Measurements from ENCODE around the gene NFE2L2.
"Not testable (repeated sequence)": the region's sequence is repeated elsewhere in the genome, so short reads cannot be mapped to it uniquely, and the experiment has no call there.

NFE2L2 gene

DNA sequence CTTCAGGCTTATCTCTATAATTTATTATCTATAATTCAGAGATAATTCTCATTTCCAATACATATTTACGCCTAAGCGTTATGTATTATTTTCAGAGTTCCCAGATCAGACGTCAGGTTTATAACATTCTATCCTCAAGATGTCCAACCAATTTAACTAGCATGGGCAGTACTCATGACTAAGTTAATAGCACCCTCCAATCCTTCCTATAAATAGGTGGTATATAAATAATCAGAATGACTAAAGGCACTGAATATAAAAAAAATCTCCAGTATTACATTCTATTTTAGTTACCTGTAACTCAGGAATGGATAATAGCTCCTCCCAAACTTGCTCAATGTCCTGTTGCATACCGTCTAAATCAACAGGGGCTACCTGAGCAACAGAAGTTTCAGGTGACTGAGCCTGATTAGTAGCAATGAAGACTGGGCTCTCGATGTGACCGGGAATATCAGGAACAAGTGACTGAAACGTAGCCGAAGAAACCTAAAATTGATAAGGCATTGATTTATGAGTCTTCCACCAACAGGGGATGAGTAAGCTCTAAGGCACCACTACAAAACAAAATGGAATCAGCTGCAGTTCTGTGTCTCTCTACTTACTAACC is 32.3 kb downstream of the NFE2L2 start:
- H3K36me3 ChIP-seq: peaks cover 19% of the 10 kb centered on the region
- TF ChIP-seq, protein P1, sequence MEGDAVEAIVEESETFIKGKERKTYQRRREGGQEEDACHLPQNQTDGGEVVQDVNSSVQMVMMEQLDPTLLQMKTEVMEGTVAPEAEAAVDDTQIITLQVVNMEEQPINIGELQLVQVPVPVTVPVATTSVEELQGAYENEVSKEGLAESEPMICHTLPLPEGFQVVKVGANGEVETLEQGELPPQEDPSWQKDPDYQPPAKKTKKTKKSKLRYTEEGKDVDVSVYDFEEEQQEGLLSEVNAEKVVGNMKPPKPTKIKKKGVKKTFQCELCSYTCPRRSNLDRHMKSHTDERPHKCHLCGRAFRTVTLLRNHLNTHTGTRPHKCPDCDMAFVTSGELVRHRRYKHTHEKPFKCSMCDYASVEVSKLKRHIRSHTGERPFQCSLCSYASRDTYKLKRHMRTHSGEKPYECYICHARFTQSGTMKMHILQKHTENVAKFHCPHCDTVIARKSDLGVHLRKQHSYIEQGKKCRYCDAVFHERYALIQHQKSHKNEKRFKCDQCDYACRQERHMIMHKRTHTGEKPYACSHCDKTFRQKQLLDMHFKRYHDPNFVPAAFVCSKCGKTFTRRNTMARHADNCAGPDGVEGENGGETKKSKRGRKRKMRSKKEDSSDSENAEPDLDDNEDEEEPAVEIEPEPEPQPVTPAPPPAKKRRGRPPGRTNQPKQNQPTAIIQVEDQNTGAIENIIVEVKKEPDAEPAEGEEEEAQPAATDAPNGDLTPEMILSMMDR (IDR thresholded peaks at IDR 0.05; ENCODE audit: low read depth, low read length): no peak
- H3K4me1 ChIP-seq: no peaks in the 10 kb centered on the region
- no peak for DNase-seq
- H3K9me3 ChIP-seq: no peaks in the 10 kb centered on the region
- H3K4me3 ChIP-seq (ENCODE audit: low read depth, low read length): no peak overlapping the region
- H3K27me3 ChIP-seq: no peaks in the 10 kb centered on the region

DNA sequence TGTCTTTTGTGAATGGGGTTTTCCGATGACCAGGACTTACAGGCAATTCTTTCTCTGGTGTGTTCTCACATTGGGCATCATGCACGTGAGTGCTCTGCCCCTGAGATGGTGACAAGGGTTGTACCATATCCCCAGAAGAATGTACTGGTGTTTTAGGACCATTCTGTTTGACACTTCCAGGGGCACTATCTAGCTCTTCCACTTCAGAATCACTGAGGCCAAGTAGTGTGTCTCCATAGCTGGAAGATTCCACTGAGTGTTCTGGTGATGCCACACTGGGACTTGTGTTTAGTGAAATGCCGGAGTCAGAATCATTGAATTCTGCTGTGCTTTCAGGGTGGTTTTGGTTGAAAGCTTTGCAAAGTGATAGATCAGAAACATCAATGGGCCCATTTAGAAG is 33.3 kb downstream of the NFE2L2 start:
- Histone ChIP-seq H3K36me3 (peaks cover 19% of the 10 kb centered on the region), H3K9me3 (no peaks in the 10 kb centered on the region), H3K27me3 (no peaks in the 10 kb centered on the region), H3K4me1 (no peaks in the 10 kb centered on the region), H3K4me3 (ENCODE audit: low read depth, low read length) (no peak overlapping the region)
- no peak for DNase-seq
- TF ChIP-seq, protein P1 (IDR thresholded peaks at IDR 0.05; ENCODE audit: low read depth, low read length): no peak

DNA sequence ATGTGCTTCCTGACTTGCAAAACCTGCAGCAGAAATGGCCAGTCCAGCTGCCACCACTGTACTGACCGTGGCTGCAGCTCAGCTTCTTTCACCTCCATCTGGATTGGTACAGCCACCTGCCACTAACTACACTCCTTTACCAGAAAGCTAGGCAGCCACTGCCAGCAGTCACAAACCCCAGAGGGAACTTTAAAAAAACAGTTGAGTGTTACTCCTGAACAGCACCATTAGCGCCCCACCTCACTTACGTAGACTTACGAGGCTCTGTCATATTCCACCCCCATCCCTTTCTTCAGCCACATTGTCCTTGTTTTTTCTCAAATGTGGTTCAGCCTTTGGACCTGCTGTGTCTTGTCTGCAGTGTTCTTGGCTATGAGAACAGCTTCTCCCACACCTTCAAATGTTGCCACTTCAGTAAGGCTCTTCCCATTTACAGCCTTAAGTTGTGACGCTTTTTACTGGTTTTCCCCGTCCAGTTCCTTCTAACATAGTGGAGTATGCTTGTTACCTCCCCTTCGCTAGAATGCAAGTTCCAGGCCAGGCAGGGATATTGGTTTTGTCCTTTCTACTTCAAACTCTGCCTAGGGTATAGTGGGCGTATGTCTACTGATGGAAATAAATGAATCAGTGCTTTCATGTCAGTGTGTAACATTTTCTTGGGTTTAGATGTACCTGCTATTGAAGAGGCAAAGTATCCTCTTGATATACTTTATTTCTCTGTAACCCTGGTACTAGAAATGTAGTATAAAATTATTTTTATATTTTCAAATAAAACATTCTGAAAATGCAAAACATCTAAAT is 34.9 kb downstream of the NFE2L2 start:
- no peak overlapping the region for H3K4me3 ChIP-seq (ENCODE audit: low read depth, low read length)
- no peaks in the 10 kb centered on the region for H3K4me1 ChIP-seq
- peaks cover 23% of the 10 kb centered on the region for H3K36me3 ChIP-seq
- TF ChIP-seq, protein P1 (IDR thresholded peaks at IDR 0.05; ENCODE audit: low read depth, low read length): no peak
- no peaks in the 10 kb centered on the region for H3K27me3 ChIP-seq
- DNase-seq: no peak
- H3K9me3 ChIP-seq: no peaks in the 10 kb centered on the region

DNA sequence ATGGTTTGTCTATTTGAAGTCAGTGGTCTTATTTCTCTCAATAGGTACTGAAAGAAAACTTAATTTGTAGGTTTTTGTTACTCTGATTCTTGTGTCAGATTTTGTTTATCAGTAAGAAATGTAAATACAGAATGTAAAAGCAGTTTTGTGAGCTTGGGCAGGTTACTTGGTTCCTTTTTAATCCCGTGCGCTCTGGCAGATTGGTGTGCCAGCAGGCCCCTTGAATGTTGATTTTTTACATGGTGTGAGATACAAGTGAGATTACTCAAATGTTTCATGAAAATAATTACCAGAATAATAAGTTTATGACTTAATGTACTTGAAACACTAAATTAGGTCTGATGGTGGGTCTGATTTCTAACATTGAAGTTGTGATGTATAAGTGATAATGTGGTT is 38.6 kb downstream of the NFE2L2 start:
- no peaks in the 10 kb centered on the region for H3K27me3 ChIP-seq
- H3K9me3 ChIP-seq: no peaks in the 10 kb centered on the region
- TF ChIP-seq, protein P1 (IDR thresholded peaks at IDR 0.05; ENCODE audit: low read depth, low read length): no peak
- no peak for DNase-seq
- peaks cover 27% of the 10 kb centered on the region for H3K36me3 ChIP-seq
- H3K4me3 ChIP-seq (ENCODE audit: low read depth, low read length): no peak overlapping the region
- H3K4me1 ChIP-seq: no peaks in the 10 kb centered on the region

DNA sequence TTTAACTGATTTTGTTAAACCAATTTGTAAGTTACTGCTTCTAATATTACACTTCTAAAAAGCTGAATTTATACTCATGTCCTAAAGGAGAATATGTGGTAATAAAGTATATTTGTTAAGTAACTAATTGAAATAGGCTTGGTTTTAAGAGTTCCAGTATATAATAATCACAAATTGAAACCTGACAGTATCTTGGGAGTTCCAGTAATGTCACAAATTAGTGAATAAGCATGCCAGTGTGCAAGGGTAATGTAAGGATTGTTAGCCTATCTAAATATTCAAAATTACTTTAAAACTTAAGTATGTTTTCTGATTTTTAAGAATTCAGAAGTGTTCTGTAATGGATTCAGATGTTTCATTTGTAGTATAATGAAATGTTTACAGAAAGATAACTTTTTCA is 41.1 kb downstream of the NFE2L2 start:
- H3K4me3 ChIP-seq (ENCODE audit: low read depth, low read length); H3K27me3 ChIP-seq; H3K9me3 ChIP-seq; DNase-seq; H3K4me1 ChIP-seq: not testable (repeated sequence)
- peaks cover 40% of the 10 kb centered on the region for H3K36me3 ChIP-seq

DNA sequence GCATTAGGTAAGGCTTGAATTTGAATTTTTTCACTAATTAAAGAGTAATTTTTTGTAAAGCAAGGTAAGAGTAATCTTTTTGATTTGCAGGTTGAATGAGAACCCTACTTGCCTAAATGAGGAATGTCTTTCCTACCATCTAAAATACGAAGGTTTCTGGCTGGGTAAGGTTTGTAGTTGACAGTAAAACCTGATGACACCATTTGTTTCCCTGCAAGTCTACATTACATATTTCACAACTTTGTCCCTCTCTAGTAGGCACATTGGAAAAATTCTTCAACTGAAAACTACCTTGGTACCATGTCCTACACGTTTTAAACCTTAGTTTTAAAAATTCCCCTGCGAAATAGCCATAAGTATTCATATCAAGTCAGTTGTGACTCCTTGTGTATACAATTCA is 42.6 kb downstream of the NFE2L2 start:
- Histone ChIP-seq H3K36me3 (peaks cover 52% of the 10 kb centered on the region), H3K27me3 (no peaks in the 10 kb centered on the region), H3K9me3 (no peaks in the 10 kb centered on the region), H3K4me3 (ENCODE audit: low read depth, low read length) (no peak overlapping the region), H3K4me1 (no peaks in the 10 kb centered on the region)
- DNase-seq: no peak
- TF ChIP-seq, protein P1 (IDR thresholded peaks at IDR 0.05; ENCODE audit: low read depth, low read length): no peak
